Skeletal muscle tissue (tissue), 4 donors: ENCODE data around the gene FAM47B. TPM values are rescaled to one million over a fixed set of nuclear protein-coding genes. Genes with fewer than 3 reads are reported as not detected.

Source experiments
- H3K27ac ChIP-seq: one replicate; pipeline ENCODE4 v1.7.0; 2013; ENCODE audit warnings: mild to moderate bottlenecking, low read depth, low read length, inconsistent platforms
- H3K27me3 ChIP-seq, 3 donors: one replicate each; pipeline ENCODE4 v1.7.0; 2013; ENCODE audit warnings: low read length in 3 of 3; ENCODE audit not compliant: control insufficient read depth in 3 of 3, insufficient read depth in 3 of 3
- H3K36me3 ChIP-seq, 3 donors: one replicate each; pipeline ENCODE4 v1.7.0; 2013; ENCODE audit warnings: low read length in 3 of 3; ENCODE audit not compliant: control insufficient read depth in 3 of 3, insufficient read depth in 3 of 3
- H3K4me1 ChIP-seq, 3 donors: one replicate each; pipeline ENCODE4 v1.7.0; 2013; ENCODE audit warnings: low read length in 3 of 3, mild to moderate bottlenecking in 3 of 3; ENCODE audit not compliant: control insufficient read depth in 3 of 3, insufficient read depth in 3 of 3
- H3K4me3 ChIP-seq, 3 donors: one replicate each; pipeline ENCODE4 v1.7.0; 2013; ENCODE audit warnings: low read length in 3 of 3
- H3K9ac ChIP-seq, 3 donors: one replicate each; pipeline ENCODE4 v1.7.0; 2013; ENCODE audit warnings: low read length in 3 of 3, mild to moderate bottlenecking in 3 of 3, moderate library complexity in 2 of 3, low read depth in 1 of 3
- H3K9me3 ChIP-seq, 3 donors: one replicate each; pipeline ENCODE4 v1.7.0; 2013; ENCODE audit warnings: low read length in 3 of 3; ENCODE audit not compliant: control insufficient read depth in 3 of 3
- total RNA-seq: library from RNA; depleted of rRNA; stranded (reverse); fragments of >200 nt; gene quantifications from one replicate; pipeline ENCODE4 v1.2.3, GENCODE V29; 2014
- donor health status: Osteomylitis.

FAM47B gene
- total RNA-seq, result not detected

- H3K4me3 ChIP-seq, result no peak within 1 kb of the TSS
- H3K4me1 ChIP-seq, result no peaks in the 10 kb centered on the region
- no peaks in the 10 kb centered on the region for H3K36me3 ChIP-seq
- H3K27me3 ChIP-seq, result no peaks in the 10 kb centered on the region
- H3K9ac ChIP-seq, result no peak within 1 kb of the TSS
- no peaks in the 10 kb centered on the region for H3K9me3 ChIP-seq
- no peak within 1 kb of the TSS for H3K27ac ChIP-seq
Measured at GRCh38 chrX:34942496-34942895, at the start of gene FAM47B. FAM47B (plus strand) TSS chrX:34942796; CDS start chrX:34942832, 36 bp downstream.

GRCh38 chrX:34893741-34894140, 48.9 kb upstream of the FAM47B start:
- Histone ChIP-seq H3K9me3 (no peaks in the 10 kb centered on the region), H3K27me3 (no peaks in the 10 kb centered on the region), H3K4me3 (no peak overlapping the region), H3K27ac (no peak overlapping the region), H3K9ac (no peak overlapping the region), H3K4me1 (no peaks in the 10 kb centered on the region), H3K36me3 (no peaks in the 10 kb centered on the region)

GRCh38 chrX:34900691-34901090, 41.9 kb upstream of the FAM47B start:
- Histone ChIP-seq H3K4me1 (no peaks in the 10 kb centered on the region), H3K27ac (no peak overlapping the region), H3K36me3 (no peaks in the 10 kb centered on the region), H3K9me3 (no peaks in the 10 kb centered on the region), H3K9ac (no peak overlapping the region), H3K27me3 (no peaks in the 10 kb centered on the region), H3K4me3 (no peak overlapping the region)

DNA sequence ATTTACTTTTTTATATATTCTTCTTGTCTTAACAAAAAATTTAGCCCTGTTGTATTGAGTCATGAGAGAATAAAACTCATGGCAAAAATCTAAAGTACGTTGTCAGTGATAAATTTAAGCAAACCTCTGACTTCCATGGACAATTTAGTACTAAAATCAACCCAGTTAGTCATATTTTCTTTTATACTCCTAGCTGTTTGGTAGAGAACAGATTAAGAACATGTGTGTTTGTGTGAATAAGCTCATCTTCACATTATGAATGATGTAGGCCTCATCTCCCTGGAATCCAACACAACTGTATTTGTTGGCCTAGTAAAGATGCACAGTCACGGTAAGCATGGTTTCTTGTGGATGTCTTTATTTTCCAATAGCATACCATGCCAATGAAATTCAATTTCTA, 40.8 kb upstream of the FAM47B start:
- Histone ChIP-seq H3K4me1 (no peaks in the 10 kb centered on the region), H3K9ac (no peak overlapping the region), H3K9me3 (no peaks in the 10 kb centered on the region), H3K27me3 (no peaks in the 10 kb centered on the region), H3K27ac (no peak overlapping the region), H3K4me3 (no peak overlapping the region), H3K36me3 (no peaks in the 10 kb centered on the region)

DNA sequence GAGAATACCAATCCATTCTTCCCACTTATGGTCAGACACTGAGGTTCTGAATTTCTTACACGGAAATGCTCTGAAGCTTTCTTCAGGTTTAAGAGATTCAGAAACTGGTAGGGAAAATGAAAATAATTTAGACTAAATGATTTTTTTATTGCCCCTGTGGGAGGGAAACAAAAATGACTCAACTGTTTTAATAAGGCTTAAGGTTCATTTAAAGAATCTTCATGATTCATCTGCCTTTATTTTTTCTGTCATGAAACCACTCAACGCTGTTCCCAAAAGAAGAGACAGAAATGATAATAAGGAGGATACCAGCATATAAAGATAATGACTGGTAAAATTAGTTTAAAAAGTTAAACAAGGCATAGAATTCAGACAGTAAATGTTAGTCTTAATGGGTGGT, 39.3 kb upstream of the FAM47B start:
- Histone ChIP-seq H3K4me1 (no peaks in the 10 kb centered on the region), H3K27ac (no peak overlapping the region), H3K36me3 (no peaks in the 10 kb centered on the region), H3K4me3 (no peak overlapping the region), H3K9ac (no peak overlapping the region), H3K9me3 (no peaks in the 10 kb centered on the region), H3K27me3 (no peaks in the 10 kb centered on the region)

DNA sequence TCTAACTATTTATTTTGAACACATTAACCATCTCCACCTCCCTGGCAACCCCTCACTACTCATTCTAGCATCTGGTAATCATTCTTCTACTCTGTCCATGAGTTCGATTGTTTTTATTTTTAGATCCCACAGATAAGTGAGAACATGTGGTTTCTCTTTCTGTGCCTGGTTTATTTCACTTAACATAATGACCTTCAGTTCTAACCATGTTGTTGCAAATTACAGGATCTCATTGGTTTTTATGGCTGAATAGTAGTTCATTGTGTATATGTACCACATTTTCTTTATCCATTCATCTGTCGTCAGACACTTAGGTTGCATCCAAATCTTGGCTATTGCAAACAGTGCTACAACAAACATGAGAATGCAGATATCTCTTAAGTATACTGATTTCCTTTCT, 33.4 kb upstream of the FAM47B start:
- H3K9ac ChIP-seq, result no peak overlapping the region
- no peak overlapping the region for H3K4me3 ChIP-seq
- no peaks in the 10 kb centered on the region for H3K9me3 ChIP-seq
- no peaks in the 10 kb centered on the region for H3K27me3 ChIP-seq
- H3K36me3 ChIP-seq, result no peaks in the 10 kb centered on the region
- H3K4me1 ChIP-seq, result no peaks in the 10 kb centered on the region
- H3K27ac ChIP-seq, result no peak overlapping the region

DNA sequence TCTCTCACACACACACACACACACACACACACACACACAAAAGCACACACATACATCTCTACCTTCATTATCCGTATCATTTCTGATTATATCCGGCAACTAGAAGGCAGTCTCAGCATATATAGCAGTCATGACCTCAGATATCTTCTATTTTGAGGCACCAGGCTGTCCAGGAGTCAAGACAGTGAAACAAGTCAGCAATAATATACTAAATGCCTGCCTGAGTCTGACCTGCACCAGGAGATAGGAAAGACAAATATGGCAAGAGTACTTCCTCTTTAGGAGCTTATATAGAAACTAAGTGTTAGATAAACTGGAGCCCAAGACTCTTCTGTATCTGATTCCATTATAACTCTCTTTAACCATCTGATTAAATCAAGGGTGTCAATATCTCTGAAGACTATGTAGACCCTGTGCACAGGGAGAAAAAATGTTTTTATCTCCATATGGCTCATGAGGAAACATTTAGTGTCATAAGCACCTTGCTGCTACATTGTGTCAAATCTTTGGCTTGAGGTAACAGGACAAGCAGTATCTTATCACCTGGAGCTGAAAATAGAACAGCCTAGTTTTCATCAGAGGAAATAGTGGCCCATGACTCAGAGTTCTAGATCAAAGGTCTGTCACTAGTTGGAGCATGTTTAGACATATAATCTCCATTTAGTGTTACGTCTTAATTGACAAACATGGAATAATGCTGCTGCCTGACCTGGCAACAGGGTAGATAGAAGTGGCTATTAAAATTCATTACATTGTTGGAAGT, 27.0 kb upstream of the FAM47B start:
- no peak overlapping the region for H3K9ac ChIP-seq
- no peak overlapping the region for H3K27ac ChIP-seq
- H3K9me3 ChIP-seq, result no peaks in the 10 kb centered on the region
- H3K4me1 ChIP-seq, result peaks cover 0 to 9% (median 0%) of the 10 kb centered on the region in 3 donors
- H3K36me3 ChIP-seq, result no peaks in the 10 kb centered on the region
- no peak overlapping the region for H3K4me3 ChIP-seq
- no peaks in the 10 kb centered on the region for H3K27me3 ChIP-seq

DNA sequence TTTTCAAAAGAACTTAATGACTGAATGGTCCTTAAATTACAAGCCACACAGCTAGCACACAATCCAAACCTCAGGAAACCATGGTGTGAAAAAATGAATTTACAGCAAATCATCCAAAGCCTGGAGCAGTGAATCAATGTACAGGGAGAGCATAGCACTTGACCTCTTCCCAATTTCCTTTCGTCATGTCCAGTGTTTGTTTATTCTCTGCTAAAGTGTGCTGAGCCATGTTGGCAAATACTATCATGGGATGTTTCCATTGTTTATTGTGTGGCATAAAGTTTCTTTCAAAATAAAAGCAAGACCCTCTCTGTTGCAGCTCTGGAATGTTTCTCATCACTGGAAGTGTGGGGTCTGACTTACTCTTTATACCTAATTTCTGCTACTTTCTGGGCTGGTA, 25.4 kb upstream of the FAM47B start:
- no peak overlapping the region for H3K9ac ChIP-seq
- H3K4me3 ChIP-seq, result no peak overlapping the region
- H3K9me3 ChIP-seq, result no peaks in the 10 kb centered on the region
- H3K27me3 ChIP-seq, result no peaks in the 10 kb centered on the region
- no peak overlapping the region for H3K27ac ChIP-seq
- H3K36me3 ChIP-seq, result no peaks in the 10 kb centered on the region
- peaks cover 0 to 9% (median 0%) of the 10 kb centered on the region in 3 donors for H3K4me1 ChIP-seq

DNA sequence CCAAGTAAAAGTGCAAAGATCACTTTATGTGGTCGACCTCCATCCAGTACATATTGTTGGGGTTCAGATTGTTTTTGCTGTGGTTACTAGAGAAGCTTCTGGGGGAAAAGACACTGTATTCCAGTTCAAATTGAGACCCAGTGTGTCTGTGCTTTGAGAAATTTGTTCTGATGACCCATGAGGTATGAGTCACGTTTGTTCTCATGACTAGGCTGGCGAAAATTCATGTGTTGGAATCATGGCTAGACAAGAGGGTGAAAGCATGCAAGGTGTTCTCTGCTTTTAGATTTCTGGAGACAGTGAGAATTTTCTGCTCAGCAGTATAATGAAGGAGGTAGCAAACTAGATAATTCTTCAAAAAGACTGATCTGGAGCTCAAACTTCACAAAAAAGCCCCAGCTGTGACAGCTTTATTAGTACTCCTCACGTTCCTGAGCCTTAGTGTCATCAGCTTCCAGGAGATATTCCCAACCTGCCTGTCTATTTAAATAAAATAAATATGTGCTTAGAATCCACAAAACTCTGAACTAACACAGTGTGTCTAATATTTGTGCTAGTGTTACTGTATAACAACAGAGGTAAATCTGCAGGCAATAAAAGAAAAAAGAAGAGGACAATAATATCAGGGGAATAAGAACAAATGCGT, 24.4 kb upstream of the FAM47B start:
- H3K9ac ChIP-seq, result no peak overlapping the region
- no peaks in the 10 kb centered on the region for H3K36me3 ChIP-seq
- H3K27ac ChIP-seq, result no peak overlapping the region
- no peak overlapping the region for H3K4me3 ChIP-seq
- no peaks in the 10 kb centered on the region for H3K9me3 ChIP-seq
- H3K27me3 ChIP-seq, result no peaks in the 10 kb centered on the region
- H3K4me1 ChIP-seq, result peaks cover 0 to 9% (median 0%) of the 10 kb centered on the region in 3 donors

- Histone ChIP-seq H3K9ac (no peak overlapping the region), H3K36me3 (no peaks in the 10 kb centered on the region), H3K9me3 (no peaks in the 10 kb centered on the region), H3K27me3 (no peaks in the 10 kb centered on the region), H3K4me3 (no peak overlapping the region), H3K27ac (no peak overlapping the region), H3K4me1 (peaks cover 0 to 9% (median 0%) of the 10 kb centered on the region in 3 donors)
Measured at GRCh38 chrX:34918856-34919255, 23.7 kb upstream of the FAM47B start.
